CD4-positive, alpha-beta T cell (primary cell): ENCODE results near the gene NPAS4. TPM values are rescaled to one million over a fixed set of nuclear protein-coding genes. Genes with fewer than 3 reads are reported as not detected.

Source experiments
- ATAC-seq: fragments of 200-7000 bp; cut with Tn5 transposase; one replicate; pipeline ENCODE4 v1.10.0; 2022; ENCODE audit warnings: mild to moderate bottlenecking; ENCODE audit not compliant: poor library complexity
- CTCF ChIA-PET: fragments of 350-600 bp; sonication (Branson Sonifier 250); formaldehyde crosslinking; loops from one replicate; lab custom pipeline; 2021; ENCODE audit warnings: antibody characterized with exemption, inconsistent platforms; lab: Charles Lee
- POLR2A ChIA-PET: fragments of 350-600 bp; sonication (Branson Sonifier 250); formaldehyde crosslinking; loops from one replicate; lab custom pipeline; 2021; ENCODE audit warnings: antibody characterized with exemption, inconsistent platforms; lab: Charles Lee
- DNase-seq, 14 experiments: peaks; one replicate each; pipeline ENCODE4 v3.0.0-alpha.2; 2013 to 2020; ENCODE audit warnings: mixed read lengths in 2 of 14
- H3K27ac ChIP-seq, 2 donors: one replicate each; pipeline versions ENCODE4 v1.5.1 to v1.7.0; 2013; ENCODE audit warnings: low read length in 2 of 2, low read depth in 1 of 2, mild to moderate bottlenecking in 1 of 2
- H3K27me3 ChIP-seq, 2 experiments: 1 replicate in 1 of 2; 2 replicates in 1 of 2; pipeline versions ENCODE4 v1.6.1 to v1.7.0; 2013; ENCODE audit warnings: low read length in 2 of 2, control low read depth in 1 of 2, mild to moderate bottlenecking in 1 of 2, moderate library complexity in 1 of 2; ENCODE audit not compliant: insufficient read depth in 2 of 2, control insufficient read depth in 1 of 2
- H3K36me3 ChIP-seq: one replicate; pipeline ENCODE4 v1.6.1; 2013; ENCODE audit warnings: low read length, control low read depth; ENCODE audit not compliant: insufficient read depth
- H3K4me1 ChIP-seq: one replicate; pipeline ENCODE4 v1.6.1; 2013; ENCODE audit warnings: low read length, control low read depth; ENCODE audit not compliant: insufficient read depth
- H3K4me3 ChIP-seq: one replicate; pipeline ENCODE4 v1.5.1; 2013; ENCODE audit warnings: mild to moderate bottlenecking, low read length, moderate library complexity
- H3K9me3 ChIP-seq, 2 experiments: 1 replicate in 1 of 2; 2 replicates in 1 of 2; pipeline versions ENCODE4 v1.6.1 to v1.7.0; 2013; ENCODE audit warnings: low read length in 2 of 2, mild to moderate bottlenecking in 2 of 2, control low read depth in 1 of 2, moderate library complexity in 1 of 2; ENCODE audit not compliant: control insufficient read depth in 1 of 2, insufficient read depth in 1 of 2
- H3K27ac Mint-ChIP-seq: one replicate; pipeline ENCODE4 v1.8.0; 2020; ENCODE audit warnings: mixed read lengths
- H3K27me3 Mint-ChIP-seq: one replicate; pipeline ENCODE4 v1.8.0; 2021; ENCODE audit warnings: mixed read lengths
- H3K36me3 Mint-ChIP-seq: one replicate; pipeline ENCODE4 v1.8.0; 2021; ENCODE audit warnings: low read depth, mixed read lengths
- H3K4me1 Mint-ChIP-seq: one replicate; pipeline ENCODE4 v1.8.0; 2021; ENCODE audit warnings: low read depth, mixed read lengths
- H3K4me3 Mint-ChIP-seq: one replicate; pipeline ENCODE4 v1.8.0; 2020; ENCODE audit warnings: mild to moderate bottlenecking, mixed read lengths
- H3K9me3 Mint-ChIP-seq: one replicate; pipeline ENCODE4 v1.8.0; 2020; ENCODE audit warnings: mixed read lengths
- intact Hi-C, 2 experiments: fragments of 100-400 bp; cut with DNase I in 1 of 2; cut with micrococcal nuclease in 1 of 2; formaldehyde crosslinking; loops; one replicate each; pipeline versions ENCODE4 v1.15.1 to v1.9.0; 2023 to 2025; cut with DNase I, micrococcal nuclease
- total RNA-seq, 174 experiments: library from RNA in 2 of 174; stranded (reverse) in 2 of 174; gene quantifications; one replicate each; pipeline ENCODE4 v1.2.3 and lab custom pipeline; 2021 to 2026
- TF ChIP-seq, protein P1 (sequence below): fragments of 200-600 bp; IDR thresholded peaks from one replicate; pipeline ENCODE4 v1.8.0; 2022; ENCODE audit warnings: antibody characterized with exemption, mild to moderate bottlenecking

NPAS4 gene
- total RNA-seq, 2 experiments from 2014 or later = not detected

DNA sequence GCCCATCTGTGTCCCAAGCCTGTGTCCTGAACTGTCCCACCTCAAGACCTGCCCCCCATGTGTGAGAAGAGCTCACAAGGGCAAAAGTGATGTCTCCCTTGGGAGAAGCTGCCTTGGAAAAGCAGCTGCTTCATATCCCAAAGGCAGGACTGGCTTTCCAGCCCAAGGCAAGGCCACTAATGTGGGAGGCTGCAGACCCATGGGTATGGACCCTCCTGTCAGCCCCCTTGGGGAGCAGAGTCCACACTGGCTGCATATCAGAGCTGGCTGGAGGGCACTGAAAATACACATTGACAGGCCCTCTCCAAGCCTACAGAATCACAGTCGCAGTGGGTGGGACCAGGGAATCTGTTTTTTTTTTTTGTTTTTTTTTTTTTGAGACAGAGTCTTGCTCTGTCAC is 48.6 kb downstream of the NPAS4 start:
- no peak for DNase-seq
- TF ChIP-seq, protein P1, sequence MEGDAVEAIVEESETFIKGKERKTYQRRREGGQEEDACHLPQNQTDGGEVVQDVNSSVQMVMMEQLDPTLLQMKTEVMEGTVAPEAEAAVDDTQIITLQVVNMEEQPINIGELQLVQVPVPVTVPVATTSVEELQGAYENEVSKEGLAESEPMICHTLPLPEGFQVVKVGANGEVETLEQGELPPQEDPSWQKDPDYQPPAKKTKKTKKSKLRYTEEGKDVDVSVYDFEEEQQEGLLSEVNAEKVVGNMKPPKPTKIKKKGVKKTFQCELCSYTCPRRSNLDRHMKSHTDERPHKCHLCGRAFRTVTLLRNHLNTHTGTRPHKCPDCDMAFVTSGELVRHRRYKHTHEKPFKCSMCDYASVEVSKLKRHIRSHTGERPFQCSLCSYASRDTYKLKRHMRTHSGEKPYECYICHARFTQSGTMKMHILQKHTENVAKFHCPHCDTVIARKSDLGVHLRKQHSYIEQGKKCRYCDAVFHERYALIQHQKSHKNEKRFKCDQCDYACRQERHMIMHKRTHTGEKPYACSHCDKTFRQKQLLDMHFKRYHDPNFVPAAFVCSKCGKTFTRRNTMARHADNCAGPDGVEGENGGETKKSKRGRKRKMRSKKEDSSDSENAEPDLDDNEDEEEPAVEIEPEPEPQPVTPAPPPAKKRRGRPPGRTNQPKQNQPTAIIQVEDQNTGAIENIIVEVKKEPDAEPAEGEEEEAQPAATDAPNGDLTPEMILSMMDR = no peak
- CTCF ChIA-PET = interaction anchor here (1.3 kb wide), 2 partner anchors 9 to 31 kb away, joined by 4 to 5 read pairs; partner anchors contain the start of gene MRPL11
- ATAC-seq = no peak
- Histone ChIP-seq H3K9me3 (no peaks in the 10 kb centered on the region), H3K4me1 (peaks cover 26% of the 10 kb centered on the region), H3K27ac (no peak overlapping the region), H3K27me3 (no peaks in the 10 kb centered on the region), H3K36me3 (peaks cover 30% of the 10 kb centered on the region), H3K4me3 (no peak overlapping the region)
- H3K27me3 Mint-ChIP-seq = no peaks in the 10 kb centered on the region
- POLR2A ChIA-PET = interaction anchor here (0.6 to 4.9 kb wide), 4 partner anchors 10 to 374 kb away, joined by 3 to 88 read pairs (median 3); partner anchors contain the start of genes DPP3 and MRPL11
- H3K27ac Mint-ChIP-seq = no peak overlapping the region
- peak overlapping the region; percentile 25 for H3K4me3 Mint-ChIP-seq
- no peaks in the 10 kb centered on the region for H3K9me3 Mint-ChIP-seq
- H3K36me3 Mint-ChIP-seq = peaks cover 22% of the 10 kb centered on the region
- H3K4me1 Mint-ChIP-seq = peaks cover 27% of the 10 kb centered on the region
- intact Hi-C loops = loop anchor here in 1 of 2 experiments (5.0 kb wide), 2 partner anchors 148 to 947 kb away; partner anchors contain the start of gene RBM14

DNA sequence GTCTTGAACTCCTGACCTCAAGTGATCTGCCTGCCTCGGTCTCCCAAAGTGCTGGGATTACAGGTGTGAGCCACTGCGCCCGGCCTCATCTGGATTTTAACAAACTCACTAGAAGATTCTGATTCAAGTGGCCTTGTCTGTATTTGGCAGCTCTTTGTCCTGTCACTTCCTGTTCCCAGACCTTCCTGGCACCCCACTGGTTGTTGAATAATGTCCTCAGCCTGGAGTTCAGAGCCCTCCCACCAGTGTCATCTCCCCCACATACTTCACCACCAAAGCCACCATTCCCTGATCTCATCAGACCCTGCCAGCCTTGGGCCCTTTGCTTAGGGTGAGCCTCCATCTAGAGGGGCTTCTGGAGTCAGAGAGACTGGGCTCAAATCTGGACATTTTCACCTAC is 49.2 kb downstream of the NPAS4 start:
- Histone ChIP-seq H3K27ac (no peak overlapping the region), H3K4me1 (peaks cover 26% of the 10 kb centered on the region), H3K27me3 (no peaks in the 10 kb centered on the region), H3K36me3 (peaks cover 30% of the 10 kb centered on the region), H3K9me3 (no peaks in the 10 kb centered on the region), H3K4me3 (no peak overlapping the region)
- TF ChIP-seq, protein P1 = no peak
- H3K4me1 Mint-ChIP-seq = peaks cover 27% of the 10 kb centered on the region
- no peaks in the 10 kb centered on the region for H3K9me3 Mint-ChIP-seq
- CTCF ChIA-PET = no interaction called here
- intact Hi-C loops = loop anchor here in 1 of 2 experiments (5.0 kb wide), 1 partner anchor 122 kb away; the partner anchor contains the start of genes CCDC87 and CCS
- H3K36me3 Mint-ChIP-seq = peaks cover 22% of the 10 kb centered on the region
- no peak for DNase-seq
- ATAC-seq = no peak
- no peaks in the 10 kb centered on the region for H3K27me3 Mint-ChIP-seq
- H3K27ac Mint-ChIP-seq = no peak overlapping the region
- H3K4me3 Mint-ChIP-seq = peak overlapping the region; percentile 27
- POLR2A ChIA-PET = interaction anchor here (0.6 to 4.9 kb wide), 4 partner anchors 9 to 374 kb away, joined by 3 to 88 read pairs (median 3); partner anchors contain the start of genes DPP3 and MRPL11

DNA sequence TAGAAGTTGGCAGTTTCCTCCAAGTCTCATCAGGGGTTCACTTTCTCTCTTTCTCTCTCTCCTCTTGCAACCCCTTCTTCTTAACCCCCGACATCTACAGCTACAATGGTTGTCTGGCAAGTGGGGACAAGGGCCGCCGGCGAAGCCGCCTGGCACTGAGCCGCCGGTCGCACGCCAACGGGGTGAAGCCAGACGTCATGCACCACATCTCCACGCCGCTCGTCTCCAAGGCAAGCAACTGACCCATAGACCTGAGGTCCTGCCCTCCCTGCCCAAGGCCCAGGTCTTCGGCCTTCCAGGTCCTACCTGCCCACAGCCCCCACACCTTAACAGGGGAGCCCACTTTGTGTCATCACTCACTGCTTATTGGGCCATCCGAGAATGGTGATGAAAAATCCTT is 50.3 kb downstream of the NPAS4 start:
- Histone ChIP-seq H3K4me1 (peaks cover 19% of the 10 kb centered on the region), H3K27ac (no peak overlapping the region), H3K27me3 (no peaks in the 10 kb centered on the region), H3K4me3 (no peak overlapping the region), H3K9me3 (no peaks in the 10 kb centered on the region), H3K36me3 (peaks cover 30% of the 10 kb centered on the region)
- no peaks in the 10 kb centered on the region for H3K9me3 Mint-ChIP-seq
- DNase-seq (no peak), ATAC-seq (no peak)
- TF ChIP-seq, protein P1 = no peak
- no peak overlapping the region for H3K27ac Mint-ChIP-seq
- intact Hi-C loops = loop anchor here in 1 of 2 experiments (5.0 kb wide), 1 partner anchor 121 kb away; the partner anchor contains the start of genes CCDC87 and CCS
- ChIA-PET POLR2A (interaction anchor here (1.1 kb wide), 1 partner anchor 8 kb away, joined by 5 read pairs; the partner anchor contains the start of gene DPP3), CTCF (interaction anchor here (0.7 kb wide), 1 partner anchor 32 kb away, joined by 3 read pairs; the partner anchor contains the start of gene MRPL11)
- H3K36me3 Mint-ChIP-seq = peaks cover 22% of the 10 kb centered on the region
- no peaks in the 10 kb centered on the region for H3K27me3 Mint-ChIP-seq
- H3K4me3 Mint-ChIP-seq = peak overlapping the region; percentile 48
- H3K4me1 Mint-ChIP-seq = peaks cover 18% of the 10 kb centered on the region
